SH-SY5Y (cell line): Measurements from ENCODE around the gene PPP1R16B.

ENCODE experiments used
- GATA2 ChIP-seq: IDR thresholded peaks from 2 replicates; pipeline ENCODE4 v1.6.1; 2011; ENCODE audit warnings: mild to moderate bottlenecking, low read depth, low read length
- GATA3 ChIP-seq: IDR thresholded peaks from 2 replicates; pipeline ENCODE4 v1.6.1; 2011; ENCODE audit warnings: low read depth, mild to moderate bottlenecking, low read length, moderate library complexity

GRCh38 chr20:38825571-38825900, 20.0 kb downstream of the PPP1R16B start:
- no peak for TF ChIP-seq GATA3
- no peak for TF ChIP-seq GATA2
